NCI-H2227 treated with DMSO at 0.1 percent for 48 hours (cell line): ENCODE measurements around the gene DMAC2L.
"Not testable (repeated sequence)": the region's sequence is repeated elsewhere in the genome, so short reads cannot be mapped to it uniquely, and the experiment has no call there.

Experiments
- DNase-seq: peaks from one replicate; lab custom pipeline; 2025; lab: John Stamatoyannopoulos, UW

DMAC2L gene

GRCh38 chr14:50356283-50356682, 44.2 kb downstream of the DMAC2L start:
- DNase-seq: not testable (repeated sequence)

GRCh38 chr14:50357124-50357523, 45.0 kb downstream of the DMAC2L start:
- DNase-seq: no peak

GRCh38 chr14:50357753-50358395, 45.8 kb downstream of the DMAC2L start:
- no peak for DNase-seq

GRCh38 chr14:50359631-50360030, 47.5 kb downstream of the DMAC2L start:
- no peak for DNase-seq

GRCh38 chr14:50360093-50360492, 48.0 kb downstream of the DMAC2L start:
- no peak for DNase-seq

- DNase-seq: no peak
Measured at GRCh38 chr14:50360851-50361250, 48.7 kb downstream of the DMAC2L start.

GRCh38 chr14:50361473-50362403, 49.6 kb downstream of the DMAC2L start:
- DNase-seq: not testable (repeated sequence)

GRCh38 chr14:50362764-50363713, 50.9 kb downstream of the DMAC2L start:
- no peak for DNase-seq

- DNase-seq: no peak
Measured at GRCh38 chr14:50363714-50364111, 51.6 kb downstream of the DMAC2L start.

GRCh38 chr14:50364792-50365191, 52.7 kb downstream of the DMAC2L start:
- DNase-seq: no peak

GRCh38 chr14:50365572-50365971, 53.4 kb downstream of the DMAC2L start:
- not testable (repeated sequence) for DNase-seq

GRCh38 chr14:50366115-50366514, 54.0 kb downstream of the DMAC2L start:
- DNase-seq: no peak

- DNase-seq: no peak
Measured at GRCh38 chr14:50366589-50366988, 54.5 kb downstream of the DMAC2L start.

- no peak for DNase-seq
Measured at GRCh38 chr14:50371546-50371945, 59.4 kb downstream of the DMAC2L start.

GRCh38 chr14:50373959-50374358, 61.8 kb downstream of the DMAC2L start:
- no peak for DNase-seq

- DNase-seq: no peak
Measured at GRCh38 chr14:50375760-50376159, 63.6 kb downstream of the DMAC2L start.
